HepG2 (cell line): Measurements from ENCODE around the gene EIF6. TPM values are rescaled to one million over a fixed set of nuclear protein-coding genes. Genes with fewer than 3 reads are reported as not detected.

Experiments
- AGO1 ChIP-seq: fragments of 200-400 bp; formaldehyde crosslinking; IDR thresholded peaks from 2 replicates; pipeline ENCODE4 v1.6.1; 2017; ENCODE audit warnings: mild to moderate bottlenecking, low read depth, low read length, moderate library complexity; ENCODE audit not compliant: poor library complexity, severe bottlenecking
- SSRP1 ChIP-seq: IDR thresholded peaks from 2 replicates; pipeline ENCODE4 v1.6.1; 2016; ENCODE audit warnings: control low read depth
- ZNF589 ChIP-seq: sonication (generic); formaldehyde crosslinking; conservative IDR thresholded peaks from 2 replicates; pipeline ENCODE4 v1.8.0; 2022; ENCODE audit warnings: mild to moderate bottlenecking, moderate library complexity, missing genetic modification reagents
- ZNF652 ChIP-seq: IDR thresholded peaks from 2 replicates; pipeline ENCODE4 v1.6.1; 2016; ENCODE audit warnings: low read depth, borderline replicate concordance
- ZNF75D ChIP-seq: sonication (generic); formaldehyde crosslinking; IDR thresholded peaks from 2 replicates; pipeline ENCODE4 v1.8.1; 2023; ENCODE audit warnings: missing genetic modification reagents, mild to moderate bottlenecking, borderline replicate concordance
- polyA plus RNA-seq, 8 experiments: library from polyadenylated mRNA; depleted of rRNA in 3 of 8; stranded (reverse) in 7 of 8; unstranded in 1 of 8; fragments of >200 nt; fragmentation: Illumina TruSeq in 4 of 8; extraction: Trizol in 4 of 8; gene quantifications; 2 replicates each; pipeline versions ENCODE4 v1.2.1 to v1.2.3, GENCODE V29; 2011 to 2016; ENCODE audit warnings: low read depth in 4 of 8, missing spikeins in 1 of 8, mixed read lengths in 1 of 8; ENCODE audit not compliant: insufficient read depth in 1 of 8
- total RNA-seq, 5 experiments: library from RNA; depleted of rRNA; stranded (reverse); fragments of >200 nt; fragmentation: Illumina TruSeq; extraction: Trizol; gene quantifications; 2 replicates each; pipeline ENCODE4 v1.2.3, GENCODE V29; 2016; ENCODE audit warnings: low read depth in 1 of 5
- TF ChIP-seq, protein P1 (sequence below): sonication (generic); formaldehyde crosslinking; IDR thresholded peaks from 2 replicates; pipeline ENCODE4 v1.5.0; 2020; ENCODE audit warnings: mild to moderate bottlenecking, missing genetic modification reagents
- TF ChIP-seq, protein P2 (sequence below): sonication (generic); formaldehyde crosslinking; IDR thresholded peaks from 2 replicates; pipeline ENCODE4 v1.8.0; 2022; ENCODE audit warnings: missing genetic modification reagents, mild to moderate bottlenecking, borderline replicate concordance

The EIF6 gene
- total and polyA plus RNA-seq, 2 of the 13 experiments (the other 11 are each of a cell fraction or from before 2014, with no cell fraction given) = 462 to 466 TPM

DNA sequence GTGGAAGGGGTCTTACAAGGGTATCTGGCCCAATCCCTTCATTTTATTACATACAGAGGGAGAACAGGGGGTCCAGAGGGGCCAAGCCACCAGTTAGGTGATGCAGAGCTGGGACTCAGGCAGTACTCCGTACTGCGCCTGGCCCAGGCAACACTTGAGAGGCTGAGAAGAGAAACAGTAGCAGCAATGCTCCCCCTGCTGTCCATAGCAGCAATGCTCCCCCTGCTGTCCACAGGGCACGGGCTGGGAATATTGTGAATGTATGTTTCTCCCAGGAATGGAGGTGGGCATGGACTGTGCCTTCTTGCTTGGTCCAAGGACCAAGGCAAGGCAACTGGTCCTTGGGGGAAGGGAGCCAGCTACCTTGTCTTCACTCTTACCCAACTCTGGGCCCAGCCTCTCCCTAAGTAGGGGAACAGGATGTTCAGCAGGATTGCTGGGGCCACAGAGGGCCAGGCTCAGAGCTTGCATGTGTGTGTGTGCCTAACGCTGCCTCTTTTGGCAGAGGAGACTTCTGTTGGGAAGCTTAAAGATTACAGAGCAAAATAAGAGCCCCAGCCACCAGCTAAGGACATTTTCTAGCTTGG lies 22.5 kb upstream of the EIF6 start (continued):
- TF ChIP-seq, protein P1, sequence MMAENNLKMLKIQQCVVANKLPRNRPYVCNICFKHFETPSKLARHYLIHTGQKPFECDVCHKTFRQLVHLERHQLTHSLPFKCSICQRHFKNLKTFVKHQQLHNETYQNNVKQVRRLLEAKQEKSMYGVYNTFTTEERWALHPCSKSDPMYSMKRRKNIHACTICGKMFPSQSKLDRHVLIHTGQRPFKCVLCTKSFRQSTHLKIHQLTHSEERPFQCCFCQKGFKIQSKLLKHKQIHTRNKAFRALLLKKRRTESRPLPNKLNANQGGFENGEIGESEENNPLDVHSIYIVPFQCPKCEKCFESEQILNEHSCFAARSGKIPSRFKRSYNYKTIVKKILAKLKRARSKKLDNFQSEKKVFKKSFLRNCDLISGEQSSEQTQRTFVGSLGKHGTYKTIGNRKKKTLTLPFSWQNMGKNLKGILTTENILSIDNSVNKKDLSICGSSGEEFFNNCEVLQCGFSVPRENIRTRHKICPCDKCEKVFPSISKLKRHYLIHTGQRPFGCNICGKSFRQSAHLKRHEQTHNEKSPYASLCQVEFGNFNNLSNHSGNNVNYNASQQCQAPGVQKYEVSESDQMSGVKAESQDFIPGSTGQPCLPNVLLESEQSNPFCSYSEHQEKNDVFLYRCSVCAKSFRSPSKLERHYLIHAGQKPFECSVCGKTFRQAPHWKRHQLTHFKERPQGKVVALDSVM = no peak
- TF ChIP-seq ZNF75D (CRISPR knock-in tag) = no peak
- TF ChIP-seq AGO1 = no peak
- peak; percentile 82; the same call in 1 of the 2 replicates for TF ChIP-seq SSRP1 (CRISPR knock-in tag)
- no peak for TF ChIP-seq ZNF589 (CRISPR knock-in tag)
- TF ChIP-seq, protein P2, sequence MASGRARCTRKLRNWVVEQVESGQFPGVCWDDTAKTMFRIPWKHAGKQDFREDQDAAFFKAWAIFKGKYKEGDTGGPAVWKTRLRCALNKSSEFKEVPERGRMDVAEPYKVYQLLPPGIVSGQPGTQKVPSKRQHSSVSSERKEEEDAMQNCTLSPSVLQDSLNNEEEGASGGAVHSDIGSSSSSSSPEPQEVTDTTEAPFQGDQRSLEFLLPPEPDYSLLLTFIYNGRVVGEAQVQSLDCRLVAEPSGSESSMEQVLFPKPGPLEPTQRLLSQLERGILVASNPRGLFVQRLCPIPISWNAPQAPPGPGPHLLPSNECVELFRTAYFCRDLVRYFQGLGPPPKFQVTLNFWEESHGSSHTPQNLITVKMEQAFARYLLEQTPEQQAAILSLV = no peak
- no peak; the same call in 1 of the 2 replicates for TF ChIP-seq ZNF652
